ENCODE measurements around the gene ZEB2.

ZEB2 gene

GRCh38 chr2:144498277-144498676, 21.6 kb downstream of the ZEB2 start:
- no peaks in the 10 kb centered on the region for H3K36me3 ChIP-seq
- TF ChIP-seq CTCF (IDR thresholded peaks at IDR 0.05) = no peak
- no peaks in the 10 kb centered on the region for H3K9me3 ChIP-seq
- H3K4me1 ChIP-seq (ENCODE audit: control insufficient read depth in 1 of 2, insufficient read depth in 1 of 2, low read depth in 1 of 2, low read length in 1 of 2) = peaks cover 6 to 17% of the 10 kb centered on the region in 2 experiments
- H3K27me3 ChIP-seq = no peaks in the 10 kb centered on the region
- no peak overlapping the region for H3K27ac ChIP-seq
- no peak overlapping the region for H3K4me3 ChIP-seq (ENCODE audit: low read depth in 1 of 2, low read length in 1 of 2)

GRCh38 chr2:144496977-144497598, 22.8 kb downstream of the ZEB2 start:
- Histone ChIP-seq H3K4me1 (ENCODE audit: control insufficient read depth in 1 of 2, insufficient read depth in 1 of 2, low read depth in 1 of 2, low read length in 1 of 2) (peaks cover 18 to 27% of the 10 kb centered on the region in 2 experiments), H3K36me3 (no peaks in the 10 kb centered on the region), H3K27ac (peak overlapping the region; percentile 16), H3K9me3 (no peaks in the 10 kb centered on the region), H3K4me3 (ENCODE audit: low read depth in 1 of 2, low read length in 1 of 2) (no peak overlapping the region), H3K27me3 (no peaks in the 10 kb centered on the region)
- TF ChIP-seq CTCF (IDR thresholded peaks at IDR 0.05) = no peak

- Histone ChIP-seq H3K27me3 (no peaks in the 10 kb centered on the region), H3K4me1 (ENCODE audit: control insufficient read depth in 1 of 2, insufficient read depth in 1 of 2, low read depth in 1 of 2, low read length in 1 of 2) (peaks cover 20 to 27% of the 10 kb centered on the region in 2 experiments), H3K36me3 (no peaks in the 10 kb centered on the region), H3K4me3 (ENCODE audit: low read depth in 1 of 2, low read length in 1 of 2) (no peak overlapping the region), H3K9me3 (no peaks in the 10 kb centered on the region), H3K27ac (peak overlapping the region; percentile 16)
- no peak for TF ChIP-seq CTCF (IDR thresholded peaks at IDR 0.05)
These were observed 23.6 kb downstream of the ZEB2 start for GRCh38 chr2:144496092-144496976.

- no peaks in the 10 kb centered on the region for H3K27me3 ChIP-seq
- H3K36me3 ChIP-seq = peaks cover 4% of the 10 kb centered on the region
- no peak overlapping the region for H3K4me3 ChIP-seq (ENCODE audit: low read depth in 1 of 2, low read length in 1 of 2)
- H3K27ac ChIP-seq = peak overlapping the region; percentile 16
- H3K9me3 ChIP-seq = no peaks in the 10 kb centered on the region
- TF ChIP-seq CTCF (IDR thresholded peaks at IDR 0.05) = no peak
- peaks cover 20 to 27% of the 10 kb centered on the region in 2 experiments for H3K4me1 ChIP-seq (ENCODE audit: control insufficient read depth in 1 of 2, insufficient read depth in 1 of 2, low read depth in 1 of 2, low read length in 1 of 2)
These were observed 24.5 kb downstream of the ZEB2 start for GRCh38 chr2:144495227-144496091.

- Histone ChIP-seq H3K36me3 (peaks cover 4% of the 10 kb centered on the region), H3K9me3 (no peaks in the 10 kb centered on the region), H3K4me1 (ENCODE audit: control insufficient read depth in 1 of 2, insufficient read depth in 1 of 2, low read depth in 1 of 2, low read length in 1 of 2) (peaks cover 20 to 27% of the 10 kb centered on the region in 2 experiments), H3K27me3 (no peaks in the 10 kb centered on the region), H3K4me3 (ENCODE audit: low read depth in 1 of 2, low read length in 1 of 2) (no peak overlapping the region), H3K27ac (peak overlapping the region; percentile 65)
- TF ChIP-seq CTCF (IDR thresholded peaks at IDR 0.05) = no peak
These were observed 26.7 kb downstream of the ZEB2 start for GRCh38 chr2:144493027-144493809.
